GM12872 (cell line): ENCODE measurements around the gene LDLRAD4.

Experiments
- TF ChIP-seq, protein P1 (sequence below): IDR thresholded peaks from 3 replicates; pipeline ENCODE4 v1.5.1; 2011; ENCODE audit warnings: low read depth, mild to moderate bottlenecking, low read length, moderate library complexity; ENCODE audit not compliant: insufficient read depth

Gene LDLRAD4

DNA sequence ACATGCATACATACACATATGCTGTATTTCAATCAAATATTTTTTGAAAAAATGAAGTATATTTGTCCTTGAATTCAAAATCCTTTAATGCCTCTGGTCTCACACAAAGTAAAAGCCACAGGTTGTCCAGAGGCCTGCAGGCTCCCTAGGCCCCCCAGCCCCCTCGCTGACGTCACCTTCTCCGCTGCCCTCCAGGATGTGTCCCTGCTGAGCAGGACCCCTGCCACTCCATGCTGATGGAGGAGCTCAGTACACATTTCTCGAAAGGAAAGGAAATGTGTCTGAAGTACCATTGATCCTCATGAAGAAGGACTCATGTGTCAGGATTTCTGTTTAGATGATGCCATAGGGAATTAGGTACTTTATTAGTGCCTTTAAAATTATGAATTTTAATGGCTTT is 212.1 kb downstream of the LDLRAD4 start:
- TF ChIP-seq, protein P1, sequence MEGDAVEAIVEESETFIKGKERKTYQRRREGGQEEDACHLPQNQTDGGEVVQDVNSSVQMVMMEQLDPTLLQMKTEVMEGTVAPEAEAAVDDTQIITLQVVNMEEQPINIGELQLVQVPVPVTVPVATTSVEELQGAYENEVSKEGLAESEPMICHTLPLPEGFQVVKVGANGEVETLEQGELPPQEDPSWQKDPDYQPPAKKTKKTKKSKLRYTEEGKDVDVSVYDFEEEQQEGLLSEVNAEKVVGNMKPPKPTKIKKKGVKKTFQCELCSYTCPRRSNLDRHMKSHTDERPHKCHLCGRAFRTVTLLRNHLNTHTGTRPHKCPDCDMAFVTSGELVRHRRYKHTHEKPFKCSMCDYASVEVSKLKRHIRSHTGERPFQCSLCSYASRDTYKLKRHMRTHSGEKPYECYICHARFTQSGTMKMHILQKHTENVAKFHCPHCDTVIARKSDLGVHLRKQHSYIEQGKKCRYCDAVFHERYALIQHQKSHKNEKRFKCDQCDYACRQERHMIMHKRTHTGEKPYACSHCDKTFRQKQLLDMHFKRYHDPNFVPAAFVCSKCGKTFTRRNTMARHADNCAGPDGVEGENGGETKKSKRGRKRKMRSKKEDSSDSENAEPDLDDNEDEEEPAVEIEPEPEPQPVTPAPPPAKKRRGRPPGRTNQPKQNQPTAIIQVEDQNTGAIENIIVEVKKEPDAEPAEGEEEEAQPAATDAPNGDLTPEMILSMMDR: no peak

DNA sequence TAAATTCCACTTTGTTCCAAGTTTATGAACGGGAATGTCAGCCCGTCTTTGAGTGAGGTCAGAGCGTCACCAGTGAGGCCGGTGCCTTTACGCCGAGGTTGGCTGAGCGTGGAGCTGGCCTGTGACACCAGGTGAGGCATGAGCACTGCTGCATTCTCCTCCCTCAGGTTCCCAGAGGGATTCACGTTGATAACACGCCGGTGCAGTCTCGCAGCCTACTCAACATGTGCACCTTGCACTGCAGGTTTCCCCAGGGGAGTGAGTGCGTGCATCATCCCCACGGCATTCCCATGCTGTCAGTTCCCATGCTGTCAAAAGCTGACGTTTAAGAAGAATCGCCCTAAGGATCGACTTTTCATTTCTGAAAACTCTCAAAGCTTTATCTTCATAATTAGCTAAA is 213.3 kb downstream of the LDLRAD4 start:
- TF ChIP-seq, protein P1: no peak

DNA sequence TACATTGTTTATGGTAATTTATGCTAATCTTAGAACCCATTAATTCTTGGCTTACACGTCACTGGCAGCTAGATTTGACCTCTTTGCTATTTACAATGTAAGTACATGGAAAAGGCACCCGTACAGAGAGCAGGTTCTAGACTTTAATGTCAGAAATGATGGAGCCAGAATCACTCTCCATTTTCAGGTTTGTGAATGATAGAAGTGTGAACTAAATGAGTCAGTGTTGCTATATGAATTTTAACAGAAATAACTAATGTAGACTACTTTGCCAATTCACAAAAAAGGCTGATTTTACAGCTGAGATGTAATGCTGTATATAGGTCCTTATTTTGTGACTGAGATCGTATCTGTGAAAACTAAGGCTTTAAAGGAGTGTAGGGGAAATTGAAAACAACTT is 214.6 kb downstream of the LDLRAD4 start:
- TF ChIP-seq, protein P1: no peak

- TF ChIP-seq, protein P1: no peak
Observed at GRCh38 chr18:13433685-13434084, 215.1 kb downstream of the LDLRAD4 start.

DNA sequence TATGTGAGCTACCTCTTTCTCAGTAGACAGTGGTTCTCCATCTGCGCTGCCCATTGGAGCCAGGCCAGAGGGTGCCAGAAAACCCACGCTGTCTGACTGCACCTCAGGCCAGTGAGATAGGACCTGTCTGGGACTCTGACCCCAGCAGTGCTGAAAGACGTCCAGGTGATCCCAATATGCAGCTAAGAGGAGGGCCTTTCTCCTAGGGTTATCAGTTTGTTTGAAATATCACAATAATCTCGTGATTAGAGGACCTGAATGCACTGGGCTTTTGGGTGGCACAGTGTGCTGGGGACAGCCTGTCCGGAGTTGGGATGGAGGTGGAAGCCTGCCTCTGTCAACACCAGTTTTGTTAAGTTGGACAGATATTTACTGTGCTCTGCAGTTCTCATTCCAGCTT is 216.3 kb downstream of the LDLRAD4 start:
- TF ChIP-seq, protein P1: no peak

DNA sequence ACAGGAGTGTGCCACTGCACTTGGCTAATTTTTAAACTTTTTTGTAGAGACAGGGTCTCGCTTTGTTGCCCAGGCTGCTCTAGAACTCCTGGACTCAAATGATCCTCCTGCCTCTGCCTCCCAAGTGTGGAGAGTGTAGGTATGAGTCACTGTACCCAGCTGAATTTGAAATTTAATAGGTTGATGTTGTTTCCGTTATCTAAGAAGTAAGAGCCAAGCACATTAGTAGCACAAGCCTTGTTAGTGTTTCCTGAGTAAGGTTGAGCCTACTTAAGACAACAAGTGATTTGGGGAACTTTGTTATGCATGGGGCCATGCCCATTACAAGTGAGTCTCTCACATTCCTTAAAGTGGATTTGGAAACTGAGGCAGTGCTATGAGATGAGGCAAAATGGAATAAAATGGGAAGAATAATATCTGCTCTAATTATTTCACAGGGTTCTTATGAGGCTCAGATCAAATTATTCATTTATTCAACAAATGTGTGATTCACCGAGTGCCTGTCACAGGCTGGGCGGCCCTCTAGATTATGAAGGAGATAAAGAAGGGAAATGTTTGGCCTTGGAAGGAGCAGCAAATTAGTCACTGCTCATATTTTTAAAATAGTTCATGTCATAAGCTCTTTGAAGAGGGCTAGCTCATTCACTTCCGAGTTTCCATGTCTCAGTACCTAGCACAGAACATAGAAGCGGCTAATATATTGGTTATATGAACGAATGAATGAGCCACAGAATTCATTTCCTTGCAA is 217.2 kb downstream of the LDLRAD4 start:
- TF ChIP-seq, protein P1: no peak

DNA sequence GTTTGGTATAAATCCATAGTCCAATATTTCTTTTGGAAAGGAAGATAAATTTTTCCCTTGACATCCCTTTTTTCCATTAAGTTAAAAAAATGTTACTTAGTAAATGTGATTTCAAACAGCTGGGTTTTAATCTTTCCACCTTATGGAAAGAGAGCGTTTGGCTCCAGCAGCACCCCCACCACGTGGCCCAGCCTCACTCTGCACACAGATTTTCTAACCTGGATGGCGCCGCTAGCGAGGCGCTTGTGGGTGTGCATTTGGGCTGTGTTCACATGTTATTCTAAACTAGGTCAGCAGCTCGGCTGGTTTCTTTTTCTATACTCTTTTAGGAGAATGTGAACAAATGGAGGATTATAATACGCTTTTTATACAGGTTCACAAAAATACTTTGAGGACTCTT is 218.0 kb downstream of the LDLRAD4 start:
- TF ChIP-seq, protein P1: no peak

- TF ChIP-seq, protein P1: no peak
Observed at GRCh38 chr18:13437034-13437433, 218.5 kb downstream of the LDLRAD4 start.
